ENCODE measurements around the gene RAB30. TPM values are rescaled to one million over a fixed set of nuclear protein-coding genes. Genes with fewer than 3 reads are reported as not detected.

RAB30 gene
- total RNA-seq, 1 donor from 2014 or later = 7.2 TPM

DNA sequence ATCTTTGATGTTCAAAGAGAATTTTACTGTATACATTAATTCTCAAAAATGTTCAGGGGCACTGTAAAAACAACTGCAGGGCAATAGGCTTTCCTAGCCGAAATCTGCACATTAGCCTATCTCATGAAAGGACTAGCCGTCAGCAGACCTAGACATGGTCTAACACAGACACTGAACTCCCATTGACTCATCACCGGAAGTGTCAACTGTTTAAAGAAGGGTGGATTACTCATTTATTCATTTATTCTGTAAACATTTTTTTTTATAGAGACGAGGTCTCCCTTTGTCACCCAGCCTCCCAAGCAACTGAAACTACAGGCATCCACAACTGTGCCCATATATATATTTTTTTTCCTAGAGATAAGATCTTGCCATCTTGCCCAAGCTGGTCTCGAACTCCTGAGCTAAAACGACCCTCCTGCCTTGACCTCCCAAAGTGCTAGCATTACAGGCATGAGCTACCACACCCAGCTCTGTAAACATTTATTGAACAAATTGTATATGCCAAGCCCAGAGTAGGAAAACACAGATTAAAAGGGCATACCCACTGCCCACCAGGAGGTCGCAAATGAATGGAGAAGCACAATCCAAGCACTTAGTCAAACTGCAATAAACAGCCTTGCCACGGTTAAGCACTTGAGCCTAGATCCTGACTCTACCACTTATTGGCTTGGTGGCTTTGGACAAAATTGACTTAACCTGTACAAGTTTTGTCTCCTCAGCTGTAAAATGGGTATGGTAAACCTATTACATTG, 26.6 kb downstream of the RAB30 start:
- intact Hi-C loops (cut with micrococcal nuclease) = no loop called here

- intact Hi-C loops (cut with micrococcal nuclease) = no loop called here
These were observed 28.6 kb downstream of the RAB30 start for GRCh38 chr11:83042964-83043711.

DNA sequence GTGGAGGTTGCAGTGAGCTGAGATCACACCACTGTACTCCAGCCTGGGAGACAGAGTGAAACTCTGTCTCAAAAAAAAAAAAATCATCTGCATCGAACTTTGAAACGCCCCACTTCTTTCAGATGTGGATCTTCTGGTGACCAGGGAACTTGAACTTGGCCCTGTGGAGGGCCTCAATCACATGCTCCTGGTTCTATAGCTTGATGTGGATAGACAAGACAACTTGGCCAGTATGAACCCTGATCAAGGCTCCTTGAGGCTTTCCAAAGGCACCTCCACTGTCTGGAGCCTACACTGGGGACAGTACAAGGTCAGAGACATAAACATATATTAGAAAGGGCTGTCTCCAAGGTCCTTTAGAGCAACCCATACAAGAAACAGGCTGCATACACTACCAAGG, 30.6 kb downstream of the RAB30 start:
- intact Hi-C loops (cut with micrococcal nuclease) = no loop called here

DNA sequence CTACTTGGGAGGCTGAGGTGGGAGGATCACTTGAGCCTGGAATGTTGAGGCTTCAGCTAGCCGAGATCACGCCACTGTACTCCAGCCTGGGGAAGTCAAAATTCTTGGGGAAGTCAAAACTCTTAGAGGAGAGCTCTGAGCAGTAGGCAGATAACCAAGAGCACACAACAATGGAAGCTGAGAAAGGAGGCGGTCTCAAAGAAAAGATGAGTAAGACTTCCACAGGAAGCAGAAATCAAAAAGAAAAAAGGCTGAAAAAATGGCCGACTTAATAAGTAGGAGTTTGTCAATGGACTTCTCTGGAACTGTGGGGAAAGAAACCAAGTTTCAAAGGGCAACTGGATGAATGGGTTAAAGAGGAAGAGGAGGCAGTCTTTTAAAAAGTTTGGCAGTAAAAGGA, 32.1 kb downstream of the RAB30 start:
- intact Hi-C loops (cut with micrococcal nuclease) = no loop called here

- intact Hi-C loops (cut with micrococcal nuclease) = no loop called here
These were observed 33.8 kb downstream of the RAB30 start for GRCh38 chr11:83037877-83038276.

- intact Hi-C loops (cut with micrococcal nuclease) = no loop called here
These were observed 35.0 kb downstream of the RAB30 start for GRCh38 chr11:83036701-83037100.

DNA sequence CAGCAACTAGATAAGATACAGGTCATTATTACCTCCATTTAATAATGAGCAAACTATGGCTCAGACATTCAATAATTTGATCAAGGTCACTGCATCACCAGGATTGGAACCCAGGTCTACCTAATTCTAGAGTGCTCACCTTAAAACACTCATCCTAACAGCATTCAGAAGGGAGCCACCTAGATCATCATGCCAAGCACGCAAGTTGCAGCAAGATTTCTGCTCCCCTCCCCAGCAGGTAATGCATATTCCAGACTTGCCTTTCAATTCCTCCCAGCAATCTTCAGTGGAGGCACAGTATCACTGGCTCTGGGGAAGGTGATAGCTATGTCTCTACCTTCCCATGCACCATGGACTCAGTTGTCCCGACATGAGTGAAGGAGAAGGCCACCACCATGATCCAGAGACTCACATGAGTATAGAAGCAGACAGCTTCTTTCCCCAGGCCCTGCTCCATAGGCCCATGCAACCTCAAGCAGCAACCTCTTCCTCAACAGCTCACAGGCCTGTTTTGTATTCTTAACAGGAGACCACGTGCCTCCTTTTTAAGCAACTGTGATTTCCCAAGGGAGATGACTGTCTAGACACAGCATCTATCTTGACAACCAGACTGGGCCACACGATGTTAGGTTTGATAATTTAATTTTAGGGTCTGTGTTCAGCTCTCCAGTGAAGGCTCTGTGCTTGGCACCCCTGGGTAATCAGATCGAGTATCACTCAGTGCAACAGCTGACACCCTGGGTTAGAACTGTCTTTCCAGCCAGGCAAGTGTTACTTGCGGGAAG, 36.4 kb downstream of the RAB30 start:
- intact Hi-C loops (cut with micrococcal nuclease) = no loop called here

DNA sequence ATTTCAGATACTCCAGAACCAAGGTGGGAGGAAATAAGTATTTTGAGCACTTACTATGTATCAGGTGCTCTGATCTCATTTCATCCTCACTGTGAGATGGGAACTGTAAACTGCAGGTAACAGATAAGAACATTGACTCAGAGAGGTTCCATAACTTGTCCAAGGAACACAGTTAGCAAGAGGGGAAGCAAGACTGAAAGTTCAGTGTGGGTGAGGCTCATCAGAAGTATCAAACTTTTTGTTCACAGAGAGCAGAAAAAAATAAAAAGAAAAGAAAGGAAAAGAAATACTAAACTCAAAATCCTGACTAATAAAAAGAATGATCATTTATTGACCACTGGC, 37.1 kb downstream of the RAB30 start:
- intact Hi-C loops (cut with micrococcal nuclease) = no loop called here

DNA sequence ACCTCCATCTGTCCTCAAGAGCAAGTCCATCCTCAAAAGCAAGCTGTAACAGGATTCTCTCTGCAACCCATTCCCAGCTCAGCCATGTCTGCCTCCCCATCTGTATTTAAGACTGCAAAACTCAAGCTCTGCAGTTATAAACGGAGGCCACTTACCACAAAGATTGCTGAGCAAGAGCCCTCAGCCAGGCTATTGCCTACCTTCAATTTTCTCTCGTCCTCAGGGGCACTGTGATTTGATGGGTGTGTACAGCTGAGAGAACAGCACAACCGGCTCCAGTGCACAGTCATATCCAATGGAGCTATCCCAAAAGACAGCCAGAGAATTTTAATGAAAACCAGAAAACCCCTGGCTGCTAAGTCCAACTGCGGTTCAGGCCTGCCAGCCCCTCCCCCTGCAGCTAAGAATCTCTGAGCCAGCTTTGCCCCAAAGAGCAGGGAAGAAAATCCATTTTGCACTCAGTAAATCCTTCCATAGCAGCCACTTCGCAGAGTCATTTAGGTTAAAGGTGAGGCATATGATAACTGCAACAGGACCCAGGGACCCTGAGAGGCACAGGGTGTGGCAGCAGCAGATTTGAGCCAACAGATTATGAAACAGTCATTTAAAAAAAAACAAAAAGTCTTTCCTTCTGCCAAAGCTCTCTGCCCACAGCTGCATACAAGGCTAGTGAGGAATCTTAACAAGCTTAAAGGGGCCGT, 37.6 kb downstream of the RAB30 start:
- intact Hi-C loops (cut with micrococcal nuclease) = no loop called here

DNA sequence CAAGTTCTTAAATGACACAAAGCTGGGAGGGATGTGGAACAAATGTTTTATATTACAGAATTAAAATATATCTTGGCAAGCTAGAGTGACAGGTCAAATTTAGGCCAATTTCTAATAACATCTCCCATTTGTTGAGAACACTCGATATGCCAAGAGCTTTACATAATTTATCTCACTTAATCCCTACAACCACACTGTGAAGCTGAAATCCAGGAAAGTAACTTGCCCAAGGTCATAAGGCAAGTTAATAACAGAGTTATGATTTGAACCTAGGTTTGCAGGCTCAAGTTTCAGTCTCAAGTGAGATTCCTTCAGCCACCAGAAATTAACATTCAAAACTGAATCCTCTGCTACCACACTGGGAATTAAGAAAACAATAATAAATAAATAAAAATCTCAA, 38.3 kb downstream of the RAB30 start:
- intact Hi-C loops (cut with micrococcal nuclease) = no loop called here

DNA sequence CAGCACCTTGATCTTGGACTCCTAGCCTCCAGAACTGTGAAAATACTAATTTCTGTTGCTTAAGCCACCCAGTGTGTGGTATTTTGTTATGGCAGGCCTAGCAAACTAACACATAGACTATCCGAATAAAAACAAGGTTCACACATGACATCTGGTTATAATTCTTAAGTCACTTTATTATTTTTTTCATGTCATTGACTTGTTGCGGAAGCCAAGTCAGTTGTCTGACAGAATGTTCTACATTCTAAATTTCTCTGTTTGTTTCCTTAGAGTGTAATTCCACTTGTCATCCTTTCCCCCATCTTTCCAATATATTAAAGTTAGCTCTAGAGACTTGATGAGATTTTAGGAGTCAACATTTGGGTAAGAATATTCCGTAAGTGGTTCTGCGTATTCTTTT, 40.6 kb downstream of the RAB30 start:
- intact Hi-C loops (cut with micrococcal nuclease) = no loop called here

- intact Hi-C loops (cut with micrococcal nuclease) = no loop called here
These were observed 43.9 kb downstream of the RAB30 start for GRCh38 chr11:83027794-83028193.

- intact Hi-C loops (cut with micrococcal nuclease) = no loop called here
These were observed 44.4 kb downstream of the RAB30 start for GRCh38 chr11:83027289-83027688.

- intact Hi-C loops (cut with micrococcal nuclease) = no loop called here
These were observed 45.5 kb downstream of the RAB30 start for GRCh38 chr11:83026229-83026628.

DNA sequence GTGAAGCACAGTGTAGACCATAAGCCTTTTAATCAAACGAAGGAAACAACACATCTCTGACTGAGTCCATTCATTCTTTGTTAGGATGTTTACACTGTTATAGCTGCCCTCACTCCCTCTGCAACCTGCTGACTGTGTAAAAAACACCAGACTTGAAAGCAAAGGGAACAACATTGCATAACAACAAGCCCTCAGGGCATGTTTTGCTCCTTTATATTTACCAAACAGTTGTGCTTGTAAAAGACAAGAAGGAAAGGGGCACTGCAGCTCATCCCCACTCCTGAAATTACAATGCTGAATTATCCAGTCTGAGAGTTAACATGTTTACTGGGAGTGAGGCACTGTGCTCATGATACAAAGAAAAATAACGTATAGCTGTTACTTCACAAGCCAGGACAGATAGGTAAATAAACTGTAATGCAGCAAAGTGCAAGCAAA, 46.4 kb downstream of the RAB30 start:
- intact Hi-C loops (cut with micrococcal nuclease) = loop anchor here (2.0 kb wide), 3 partner anchors 20 to 46 kb away; partner anchors contain the start of gene RAB30

- intact Hi-C loops (cut with micrococcal nuclease) = loop anchor here (2.0 kb wide), 3 partner anchors 20 to 46 kb away; partner anchors contain the start of gene RAB30
These were observed 47.3 kb downstream of the RAB30 start for GRCh38 chr11:83024270-83024854.

DNA sequence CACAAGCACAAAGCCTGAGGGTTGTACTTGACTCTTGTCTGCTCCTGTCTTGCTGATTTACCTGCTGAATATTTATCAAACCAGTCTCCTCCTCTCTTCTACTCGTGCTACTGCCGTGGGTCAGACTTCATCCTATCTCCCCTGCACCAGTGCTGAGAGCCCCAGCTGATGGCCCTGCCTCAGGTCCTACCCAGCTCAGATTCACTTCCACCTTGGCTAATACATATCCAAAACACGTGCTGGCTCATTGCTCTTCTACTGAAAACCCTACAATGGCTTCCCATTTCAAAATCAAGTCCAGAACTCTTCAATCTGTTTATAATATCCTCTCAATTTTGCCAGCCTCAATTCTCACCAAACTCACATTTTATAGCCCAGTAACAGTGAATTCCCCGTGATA, 48.3 kb downstream of the RAB30 start:
- intact Hi-C loops (cut with micrococcal nuclease) = no loop called here

- intact Hi-C loops (cut with micrococcal nuclease) = no loop called here
These were observed 49.9 kb downstream of the RAB30 start for GRCh38 chr11:83021780-83022125.

GRCh38 chr11:83020942-83021779, 50.5 kb downstream of the RAB30 start:
- intact Hi-C loops (cut with micrococcal nuclease) = no loop called here

GRCh38 chr11:83019888-83020579, 51.7 kb downstream of the RAB30 start:
- intact Hi-C loops (cut with micrococcal nuclease) = no loop called here
